ENCODE data around the gene ELOB. TPM values are rescaled to one million over a fixed set of nuclear protein-coding genes. Genes with fewer than 3 reads are reported as not detected.

The ELOB gene
- total RNA-seq, 2 donors from 2014 or later, result 264 to 272 TPM

DNA sequence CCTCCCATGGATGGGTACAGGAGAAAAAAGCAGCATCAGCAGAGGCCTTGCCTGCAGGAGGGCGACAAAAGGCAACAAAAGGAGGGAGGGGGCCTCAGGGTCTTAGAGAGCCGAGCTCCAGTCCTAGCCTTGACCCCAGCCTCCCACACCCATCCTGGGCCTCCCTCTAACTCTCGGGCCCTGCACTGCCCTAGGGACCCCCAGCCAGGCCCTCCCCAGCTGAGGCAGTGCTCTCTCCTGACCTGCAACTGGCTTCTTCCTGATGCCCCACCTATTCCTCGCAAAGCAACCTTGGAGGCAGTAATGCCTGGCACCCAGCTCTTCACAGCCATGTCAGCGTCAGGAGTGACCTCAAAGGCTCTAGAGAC lies 39.9 kb downstream of the ELOB start:
- Histone ChIP-seq H3K27ac (ENCODE audit: low read depth, low read length) (no peak overlapping the region), H3K9ac (ENCODE audit: extremely low read depth, low read length, poor library complexity, severe bottlenecking) (no peak overlapping the region), H3K27me3 (ENCODE audit: control insufficient read depth, insufficient read depth, low read length, poor library complexity, severe bottlenecking) (no peaks in the 10 kb centered on the region), H3K4me1 (ENCODE audit: control insufficient read depth, insufficient read depth, low read length) (no peaks in the 10 kb centered on the region), H3K4me3 (ENCODE audit: low read length) (no peak overlapping the region), H3K9me3 (ENCODE audit: control insufficient read depth, low read length) (no peaks in the 10 kb centered on the region), H3K36me3 (ENCODE audit: control insufficient read depth, insufficient read depth, low read length) (no peaks in the 10 kb centered on the region)
- 80 to 100% methylated on average over 2 to 5 of the region's 5 CpGs for WGBS, 2 experiments (ENCODE audit: insufficient coverage in 1 of 2, insufficient read length in 1 of 2)
- Mint-ChIP-seq H3K9me3 (no peaks in the 10 kb centered on the region), H3K36me3 (ENCODE audit: low read depth) (no peaks in the 10 kb centered on the region), H3K27me3 (ENCODE audit: insufficient read depth) (no peaks in the 10 kb centered on the region), H3K4me1 (peaks cover 2% of the 10 kb centered on the region), H3K27ac (no peak overlapping the region), H3K4me3 (no peak overlapping the region)
- DNase-seq, result no peak
- TF ChIP-seq CTCF (conservative IDR thresholded peaks at IDR 0.05), result no peak

DNA sequence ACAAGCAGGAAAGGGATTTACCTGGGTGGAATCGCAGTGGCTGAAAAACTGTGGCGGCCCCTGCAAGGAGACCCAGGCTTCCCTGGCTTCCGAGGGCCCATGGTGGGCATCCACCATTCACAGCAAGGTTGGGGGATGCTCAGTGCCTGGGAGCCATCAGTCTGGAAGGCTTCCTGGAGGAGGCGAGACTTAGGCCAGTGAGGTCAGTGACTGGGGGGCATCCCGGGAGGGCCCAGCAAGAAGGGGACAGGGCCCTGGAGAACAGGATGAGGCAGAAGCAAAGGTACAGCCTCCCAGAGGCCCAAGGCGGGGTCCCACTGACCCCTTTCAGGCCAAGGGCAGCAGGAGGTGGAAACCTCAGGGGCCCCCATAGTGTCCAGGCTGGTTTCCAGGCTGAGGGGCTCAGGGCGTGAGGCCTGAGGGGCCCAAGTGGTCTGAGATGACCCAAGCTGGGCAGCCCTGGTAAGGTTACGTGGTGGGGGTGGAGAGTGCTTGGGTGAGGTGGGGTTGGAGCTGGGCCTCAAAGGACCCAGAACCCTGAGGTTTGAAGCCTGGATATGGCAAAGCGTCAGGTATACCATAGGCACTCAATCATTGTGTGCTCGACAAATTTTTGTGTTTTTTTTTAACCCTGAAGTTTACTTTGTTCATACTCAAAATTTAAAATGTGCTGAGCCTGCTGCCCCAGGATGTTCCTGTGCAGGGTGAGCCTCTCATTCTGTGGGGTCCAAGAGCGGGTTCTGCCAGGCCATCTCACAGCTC lies 40.4 kb downstream of the ELOB start:
- H3K4me3 Mint-ChIP-seq, result no peak overlapping the region
- no peak overlapping the region for H3K9ac ChIP-seq (ENCODE audit: extremely low read depth, low read length, poor library complexity, severe bottlenecking)

DNA sequence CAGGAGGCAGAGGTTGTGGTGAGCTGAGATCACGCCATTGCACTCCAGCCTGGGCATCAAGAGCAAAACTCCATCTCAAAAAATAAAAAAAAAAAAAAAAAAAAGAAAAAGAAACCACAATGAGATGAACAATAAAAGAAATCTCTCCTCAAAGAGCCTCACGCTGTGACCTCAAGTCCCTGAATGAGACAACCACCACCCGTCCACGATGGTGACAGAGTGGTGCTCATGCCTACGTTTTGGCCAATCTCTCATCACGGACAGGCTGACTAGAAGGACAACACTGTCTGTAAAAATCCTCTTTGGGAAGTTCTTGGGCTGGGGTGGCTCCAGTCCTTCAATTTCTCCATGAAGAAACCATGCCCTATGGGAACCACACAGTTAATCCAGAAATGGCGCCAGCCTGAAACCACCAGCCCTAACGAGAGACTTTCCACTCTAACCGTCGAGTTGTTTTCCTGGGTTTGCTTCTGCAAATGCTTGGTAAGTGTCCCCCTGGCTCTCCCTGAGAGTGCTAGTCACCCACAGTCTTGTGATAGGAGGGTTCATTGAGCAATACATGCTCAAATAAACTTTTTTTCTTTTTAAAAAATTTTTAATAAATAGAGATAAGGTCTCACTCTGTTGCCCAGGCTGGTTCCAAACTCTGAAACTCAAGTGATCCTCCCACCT lies 42.1 kb downstream of the ELOB start:
- H3K36me3 ChIP-seq (ENCODE audit: control insufficient read depth, insufficient read depth, low read length), result no peaks in the 10 kb centered on the region
- DNase-seq, result no peak
- H3K27me3 ChIP-seq (ENCODE audit: control insufficient read depth, insufficient read depth, low read length, poor library complexity, severe bottlenecking), result no peaks in the 10 kb centered on the region
- H3K9ac ChIP-seq (ENCODE audit: extremely low read depth, low read length, poor library complexity, severe bottlenecking), result no peak overlapping the region
- H3K4me3 ChIP-seq (ENCODE audit: low read length), result no peak overlapping the region
- H3K27ac Mint-ChIP-seq, result no peak overlapping the region
- H3K27ac ChIP-seq (ENCODE audit: low read depth, low read length), result no peak overlapping the region
- H3K4me1 Mint-ChIP-seq, result no peaks in the 10 kb centered on the region
- H3K9me3 Mint-ChIP-seq, result no peaks in the 10 kb centered on the region
- no peaks in the 10 kb centered on the region for H3K9me3 ChIP-seq (ENCODE audit: control insufficient read depth, low read length)
- H3K27me3 Mint-ChIP-seq (ENCODE audit: insufficient read depth), result peaks cover 2% of the 10 kb centered on the region
- no peaks in the 10 kb centered on the region for H3K4me1 ChIP-seq (ENCODE audit: control insufficient read depth, insufficient read depth, low read length)
- no peak overlapping the region for H3K4me3 Mint-ChIP-seq
- 90 to 93% methylated on average over 9 of the region's 10 CpGs for WGBS, 2 experiments (ENCODE audit: insufficient coverage in 1 of 2, insufficient read length in 1 of 2)
- H3K36me3 Mint-ChIP-seq (ENCODE audit: low read depth), result no peaks in the 10 kb centered on the region
- TF ChIP-seq CTCF (conservative IDR thresholded peaks at IDR 0.05), result no peak

More for the DNA sequence above, 40.4 kb downstream of the ELOB start:
- no peak for DNase-seq
- Histone ChIP-seq H3K9me3 (ENCODE audit: control insufficient read depth, low read length) (no peaks in the 10 kb centered on the region), H3K4me1 (ENCODE audit: control insufficient read depth, insufficient read depth, low read length) (no peaks in the 10 kb centered on the region), H3K27ac (ENCODE audit: low read depth, low read length) (no peak overlapping the region), H3K4me3 (ENCODE audit: low read length) (no peak overlapping the region), H3K36me3 (ENCODE audit: control insufficient read depth, insufficient read depth, low read length) (no peaks in the 10 kb centered on the region), H3K27me3 (ENCODE audit: control insufficient read depth, insufficient read depth, low read length, poor library complexity, severe bottlenecking) (no peaks in the 10 kb centered on the region)
- WGBS, 2 experiments (ENCODE audit: insufficient coverage in 1 of 2, insufficient read length in 1 of 2), result 93 to 96% methylated on average over 6 to 11 of the region's 11 CpGs
- H3K36me3 Mint-ChIP-seq (ENCODE audit: low read depth), result no peaks in the 10 kb centered on the region
- no peaks in the 10 kb centered on the region for H3K27me3 Mint-ChIP-seq (ENCODE audit: insufficient read depth)
- peaks cover 2% of the 10 kb centered on the region for H3K4me1 Mint-ChIP-seq
- H3K27ac Mint-ChIP-seq, result no peak overlapping the region
- H3K9me3 Mint-ChIP-seq, result no peaks in the 10 kb centered on the region
- TF ChIP-seq CTCF (conservative IDR thresholded peaks at IDR 0.05), result no peak

All from endodermal cell (in vitro differentiated cells).